ENCODE data around the gene RXFP4. TPM values are rescaled to one million over a fixed set of nuclear protein-coding genes. Genes with fewer than 3 reads are reported as not detected.

RXFP4 gene
- total RNA-seq, 1 donor from 2014 or later, result not detected

- DNase-seq (ENCODE audit: low read depth), result no peak
- TF ChIP-seq, protein P1, sequence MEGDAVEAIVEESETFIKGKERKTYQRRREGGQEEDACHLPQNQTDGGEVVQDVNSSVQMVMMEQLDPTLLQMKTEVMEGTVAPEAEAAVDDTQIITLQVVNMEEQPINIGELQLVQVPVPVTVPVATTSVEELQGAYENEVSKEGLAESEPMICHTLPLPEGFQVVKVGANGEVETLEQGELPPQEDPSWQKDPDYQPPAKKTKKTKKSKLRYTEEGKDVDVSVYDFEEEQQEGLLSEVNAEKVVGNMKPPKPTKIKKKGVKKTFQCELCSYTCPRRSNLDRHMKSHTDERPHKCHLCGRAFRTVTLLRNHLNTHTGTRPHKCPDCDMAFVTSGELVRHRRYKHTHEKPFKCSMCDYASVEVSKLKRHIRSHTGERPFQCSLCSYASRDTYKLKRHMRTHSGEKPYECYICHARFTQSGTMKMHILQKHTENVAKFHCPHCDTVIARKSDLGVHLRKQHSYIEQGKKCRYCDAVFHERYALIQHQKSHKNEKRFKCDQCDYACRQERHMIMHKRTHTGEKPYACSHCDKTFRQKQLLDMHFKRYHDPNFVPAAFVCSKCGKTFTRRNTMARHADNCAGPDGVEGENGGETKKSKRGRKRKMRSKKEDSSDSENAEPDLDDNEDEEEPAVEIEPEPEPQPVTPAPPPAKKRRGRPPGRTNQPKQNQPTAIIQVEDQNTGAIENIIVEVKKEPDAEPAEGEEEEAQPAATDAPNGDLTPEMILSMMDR (IDR thresholded peaks at IDR 0.05; ENCODE audit: insufficient read depth, low read length, poor library complexity, severe bottlenecking), result no peak
- H3K27me3 ChIP-seq (ENCODE audit: control insufficient read depth, insufficient read depth, low read length), result no peaks in the 10 kb centered on the region
- H3K4me3 ChIP-seq (ENCODE audit: low read depth, low read length), result peak overlapping the region; percentile 84
- H3K36me3 ChIP-seq (ENCODE audit: control insufficient read depth, insufficient read depth, low read length), result no peaks in the 10 kb centered on the region
These were observed 34.8 kb downstream of the RXFP4 start for GRCh38 chr1:155976062-155976912.

DNA sequence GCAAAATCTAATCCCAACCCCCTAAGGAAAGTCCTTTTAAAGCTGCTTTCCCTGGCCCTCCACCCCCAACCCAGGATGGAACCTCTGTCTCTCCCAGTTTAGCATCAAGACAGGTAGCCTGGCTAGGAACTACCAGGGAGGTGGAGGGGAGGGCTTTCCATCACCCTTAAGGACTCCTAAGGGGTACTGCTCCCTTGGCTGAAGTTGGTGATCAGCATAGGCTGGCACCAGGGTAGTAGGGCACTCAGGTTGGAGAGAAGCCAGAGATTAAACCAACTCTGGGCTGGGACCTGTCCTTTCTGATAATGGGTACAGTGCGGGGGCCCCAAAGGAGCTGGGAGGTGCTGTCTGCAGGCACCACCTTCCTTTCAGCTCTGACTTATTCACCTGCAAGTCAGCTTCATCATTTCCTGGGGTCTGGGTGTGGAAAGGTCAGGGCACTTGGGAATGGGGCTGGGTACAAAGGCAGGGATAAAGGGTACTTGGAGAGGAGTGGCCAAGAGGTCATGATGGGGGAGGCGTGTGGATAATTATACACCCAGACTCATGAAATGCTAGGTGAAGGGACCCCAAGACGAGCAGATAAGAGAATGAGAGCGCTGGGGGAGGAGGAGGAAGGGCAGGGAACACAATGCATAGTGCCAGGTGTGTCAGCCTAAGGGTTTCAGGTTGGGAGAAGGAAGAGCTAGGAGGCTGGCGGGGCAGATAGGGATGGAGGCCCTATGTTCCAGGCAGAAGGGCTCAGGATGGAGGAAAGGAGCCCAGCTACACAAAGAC lies 35.7 kb downstream of the RXFP4 start:
- Histone ChIP-seq H3K4me3 (ENCODE audit: low read depth, low read length) (peak overlapping the region; percentile 84), H3K27me3 (ENCODE audit: control insufficient read depth, insufficient read depth, low read length) (no peaks in the 10 kb centered on the region), H3K36me3 (ENCODE audit: control insufficient read depth, insufficient read depth, low read length) (no peaks in the 10 kb centered on the region)
- TF ChIP-seq, protein P1 (IDR thresholded peaks at IDR 0.05; ENCODE audit: insufficient read depth, low read length, poor library complexity, severe bottlenecking), result no peak
- DNase-seq (ENCODE audit: low read depth), result no peak

DNA sequence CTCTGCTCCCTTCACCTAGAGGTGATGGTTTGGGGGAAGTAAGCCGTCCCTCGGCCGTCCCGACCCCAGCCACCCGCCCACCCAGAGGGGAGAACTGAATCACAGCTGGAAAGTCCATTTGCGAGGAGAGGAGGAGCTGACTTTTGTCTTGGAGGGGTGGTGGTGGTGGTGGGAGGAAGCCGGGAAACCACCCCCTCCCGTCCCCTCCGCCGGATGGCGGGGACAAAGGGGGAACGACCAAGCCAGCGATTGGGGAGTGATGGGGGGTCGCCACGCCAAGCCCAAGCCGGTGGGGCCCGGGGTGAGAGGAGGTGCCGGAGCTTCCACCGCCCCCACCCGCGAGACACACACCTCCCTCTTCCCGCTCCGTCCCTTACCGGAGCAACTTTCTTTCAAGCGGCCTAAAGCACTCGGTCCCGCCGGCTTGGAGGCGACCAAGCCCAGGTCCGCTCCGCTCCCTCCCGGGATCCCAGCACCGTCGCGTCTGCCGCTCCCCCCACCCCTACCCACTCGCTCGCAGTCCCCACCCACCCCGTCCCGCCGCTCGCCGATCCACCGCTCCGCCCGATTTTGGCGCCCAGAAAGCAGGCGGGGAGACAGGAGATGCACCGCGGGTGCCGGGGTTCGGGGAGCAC lies 36.4 kb downstream of the RXFP4 start:
- DNase-seq (ENCODE audit: low read depth), result no peak
- no peaks in the 10 kb centered on the region for H3K27me3 ChIP-seq (ENCODE audit: control insufficient read depth, insufficient read depth, low read length)
- H3K4me3 ChIP-seq (ENCODE audit: low read depth, low read length), result peak overlapping the region; percentile 84
- TF ChIP-seq, protein P1 (IDR thresholded peaks at IDR 0.05; ENCODE audit: insufficient read depth, low read length, poor library complexity, severe bottlenecking), result no peak
- no peaks in the 10 kb centered on the region for H3K36me3 ChIP-seq (ENCODE audit: control insufficient read depth, insufficient read depth, low read length)

DNA sequence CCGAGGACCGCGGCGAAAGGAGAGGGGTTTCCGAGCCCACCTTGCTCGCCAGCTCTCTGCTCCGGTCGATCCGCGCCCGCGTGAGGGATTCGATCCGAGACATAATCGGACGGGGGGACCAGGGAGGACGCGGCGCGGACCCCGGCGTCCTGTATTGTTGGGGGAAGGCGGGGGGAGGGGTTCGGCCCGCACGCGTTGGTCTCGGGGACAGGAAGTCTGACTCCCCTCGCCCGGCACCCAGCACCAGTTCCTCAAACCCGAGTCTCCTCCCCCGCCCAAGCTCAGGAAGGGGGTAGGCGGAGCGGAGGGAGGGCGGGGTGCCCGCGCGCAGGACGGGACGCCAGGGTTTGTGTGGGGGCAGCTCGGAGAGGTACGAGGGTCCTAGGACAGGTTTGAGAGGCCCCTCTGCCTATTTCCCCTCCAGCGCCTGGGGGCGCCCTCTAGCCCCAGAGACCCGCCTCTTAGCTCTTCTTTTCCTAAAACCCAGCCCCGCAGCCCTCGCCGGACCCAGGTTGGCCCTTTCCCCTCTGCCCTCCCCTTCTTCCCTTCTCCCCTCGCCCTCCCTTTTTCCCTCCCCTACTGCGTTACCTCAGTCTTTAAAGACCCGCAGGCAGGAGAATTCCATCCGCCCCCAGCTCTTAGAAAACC lies 37.0 kb downstream of the RXFP4 start, which contains the start of gene ARHGEF2:
ARHGEF2 (minus strand) TSS at position 223 of the 648 bp plus-strand sequence; CDS start at position 103, 120 bp downstream.
- TF ChIP-seq, protein P1 (IDR thresholded peaks at IDR 0.05; ENCODE audit: insufficient read depth, low read length, poor library complexity, severe bottlenecking), result peak; percentile 38

GRCh38 chr1:155978973-155979429 lies 37.6 kb downstream of the RXFP4 start:
- Histone ChIP-seq H3K27me3 (ENCODE audit: control insufficient read depth, insufficient read depth, low read length) (no peaks in the 10 kb centered on the region), H3K4me3 (ENCODE audit: low read depth, low read length) (peak overlapping the region; percentile 84), H3K36me3 (ENCODE audit: control insufficient read depth, insufficient read depth, low read length) (no peaks in the 10 kb centered on the region)
- TF ChIP-seq, protein P1 (IDR thresholded peaks at IDR 0.05; ENCODE audit: insufficient read depth, low read length, poor library complexity, severe bottlenecking), result no peak
- DNase-seq (ENCODE audit: low read depth), result no peak

More for the DNA sequence above, 37.0 kb downstream of the RXFP4 start, which contains the start of gene ARHGEF2:
- DNase-seq (ENCODE audit: low read depth), result no peak
- no peaks in the 10 kb centered on the region for H3K27me3 ChIP-seq (ENCODE audit: control insufficient read depth, insufficient read depth, low read length)
- peak within 1 kb of the TSS; percentile 84 for H3K4me3 ChIP-seq (ENCODE audit: low read depth, low read length)
- H3K36me3 ChIP-seq (ENCODE audit: control insufficient read depth, insufficient read depth, low read length), result no peaks in the 10 kb centered on the region
